ENCODE results near the gene CCDC171.

CCDC171 gene

DNA sequence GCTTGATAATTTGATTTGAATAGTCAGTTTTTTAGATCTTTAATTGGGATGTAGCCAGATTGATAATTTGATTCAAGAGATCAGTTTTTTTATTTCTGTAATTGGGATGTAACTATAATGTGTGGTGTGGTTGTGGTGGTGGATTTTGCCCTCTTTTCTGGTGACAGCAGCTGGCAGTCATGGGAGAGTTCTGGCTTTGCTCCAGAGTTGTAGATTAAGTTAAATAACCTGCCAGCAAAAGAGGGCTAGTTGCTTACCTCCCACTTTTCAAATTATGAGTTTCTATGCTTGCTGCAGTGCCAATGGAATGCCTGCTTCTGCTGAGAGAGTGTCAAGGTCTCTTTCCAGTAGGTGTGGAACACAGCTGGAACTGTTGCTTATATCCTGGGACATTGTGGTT, 315.1 kb downstream of the CCDC171 start:
- H3K27me3 ChIP-seq (ENCODE audit: insufficient read depth, poor library complexity, severe bottlenecking), result no peaks in the 10 kb centered on the region
- DNase-seq (ENCODE audit: low read depth in 1 of 2, low spot score in 1 of 2), result no peak
- no peak overlapping the region for H3K27ac ChIP-seq (replicated peaks)
- no peak for TF ChIP-seq SPI1 (IDR thresholded peaks at IDR 0.05; ENCODE audit: borderline replicate concordance, low read depth)
- no peak for TF ChIP-seq POLR2AphosphoS5 (IDR thresholded peaks at IDR 0.05; ENCODE audit: low read depth)
- no peak for TF ChIP-seq GABPA (IDR thresholded peaks at IDR 0.05; ENCODE audit: low read depth)
- TF ChIP-seq, protein P1, sequence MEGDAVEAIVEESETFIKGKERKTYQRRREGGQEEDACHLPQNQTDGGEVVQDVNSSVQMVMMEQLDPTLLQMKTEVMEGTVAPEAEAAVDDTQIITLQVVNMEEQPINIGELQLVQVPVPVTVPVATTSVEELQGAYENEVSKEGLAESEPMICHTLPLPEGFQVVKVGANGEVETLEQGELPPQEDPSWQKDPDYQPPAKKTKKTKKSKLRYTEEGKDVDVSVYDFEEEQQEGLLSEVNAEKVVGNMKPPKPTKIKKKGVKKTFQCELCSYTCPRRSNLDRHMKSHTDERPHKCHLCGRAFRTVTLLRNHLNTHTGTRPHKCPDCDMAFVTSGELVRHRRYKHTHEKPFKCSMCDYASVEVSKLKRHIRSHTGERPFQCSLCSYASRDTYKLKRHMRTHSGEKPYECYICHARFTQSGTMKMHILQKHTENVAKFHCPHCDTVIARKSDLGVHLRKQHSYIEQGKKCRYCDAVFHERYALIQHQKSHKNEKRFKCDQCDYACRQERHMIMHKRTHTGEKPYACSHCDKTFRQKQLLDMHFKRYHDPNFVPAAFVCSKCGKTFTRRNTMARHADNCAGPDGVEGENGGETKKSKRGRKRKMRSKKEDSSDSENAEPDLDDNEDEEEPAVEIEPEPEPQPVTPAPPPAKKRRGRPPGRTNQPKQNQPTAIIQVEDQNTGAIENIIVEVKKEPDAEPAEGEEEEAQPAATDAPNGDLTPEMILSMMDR (IDR thresholded peaks at IDR 0.05; ENCODE audit: insufficient read depth, low read length), result no peak
- TF ChIP-seq, protein P2, sequence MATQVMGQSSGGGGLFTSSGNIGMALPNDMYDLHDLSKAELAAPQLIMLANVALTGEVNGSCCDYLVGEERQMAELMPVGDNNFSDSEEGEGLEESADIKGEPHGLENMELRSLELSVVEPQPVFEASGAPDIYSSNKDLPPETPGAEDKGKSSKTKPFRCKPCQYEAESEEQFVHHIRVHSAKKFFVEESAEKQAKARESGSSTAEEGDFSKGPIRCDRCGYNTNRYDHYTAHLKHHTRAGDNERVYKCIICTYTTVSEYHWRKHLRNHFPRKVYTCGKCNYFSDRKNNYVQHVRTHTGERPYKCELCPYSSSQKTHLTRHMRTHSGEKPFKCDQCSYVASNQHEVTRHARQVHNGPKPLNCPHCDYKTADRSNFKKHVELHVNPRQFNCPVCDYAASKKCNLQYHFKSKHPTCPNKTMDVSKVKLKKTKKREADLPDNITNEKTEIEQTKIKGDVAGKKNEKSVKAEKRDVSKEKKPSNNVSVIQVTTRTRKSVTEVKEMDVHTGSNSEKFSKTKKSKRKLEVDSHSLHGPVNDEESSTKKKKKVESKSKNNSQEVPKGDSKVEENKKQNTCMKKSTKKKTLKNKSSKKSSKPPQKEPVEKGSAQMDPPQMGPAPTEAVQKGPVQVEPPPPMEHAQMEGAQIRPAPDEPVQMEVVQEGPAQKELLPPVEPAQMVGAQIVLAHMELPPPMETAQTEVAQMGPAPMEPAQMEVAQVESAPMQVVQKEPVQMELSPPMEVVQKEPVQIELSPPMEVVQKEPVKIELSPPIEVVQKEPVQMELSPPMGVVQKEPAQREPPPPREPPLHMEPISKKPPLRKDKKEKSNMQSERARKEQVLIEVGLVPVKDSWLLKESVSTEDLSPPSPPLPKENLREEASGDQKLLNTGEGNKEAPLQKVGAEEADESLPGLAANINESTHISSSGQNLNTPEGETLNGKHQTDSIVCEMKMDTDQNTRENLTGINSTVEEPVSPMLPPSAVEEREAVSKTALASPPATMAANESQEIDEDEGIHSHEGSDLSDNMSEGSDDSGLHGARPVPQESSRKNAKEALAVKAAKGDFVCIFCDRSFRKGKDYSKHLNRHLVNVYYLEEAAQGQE (IDR thresholded peaks at IDR 0.05; ENCODE audit: insufficient replicate concordance, low read depth), result no peak
- H3K4me3 ChIP-seq (replicated peaks; ENCODE audit: insufficient read depth, low read length), result no peak overlapping the region

DNA sequence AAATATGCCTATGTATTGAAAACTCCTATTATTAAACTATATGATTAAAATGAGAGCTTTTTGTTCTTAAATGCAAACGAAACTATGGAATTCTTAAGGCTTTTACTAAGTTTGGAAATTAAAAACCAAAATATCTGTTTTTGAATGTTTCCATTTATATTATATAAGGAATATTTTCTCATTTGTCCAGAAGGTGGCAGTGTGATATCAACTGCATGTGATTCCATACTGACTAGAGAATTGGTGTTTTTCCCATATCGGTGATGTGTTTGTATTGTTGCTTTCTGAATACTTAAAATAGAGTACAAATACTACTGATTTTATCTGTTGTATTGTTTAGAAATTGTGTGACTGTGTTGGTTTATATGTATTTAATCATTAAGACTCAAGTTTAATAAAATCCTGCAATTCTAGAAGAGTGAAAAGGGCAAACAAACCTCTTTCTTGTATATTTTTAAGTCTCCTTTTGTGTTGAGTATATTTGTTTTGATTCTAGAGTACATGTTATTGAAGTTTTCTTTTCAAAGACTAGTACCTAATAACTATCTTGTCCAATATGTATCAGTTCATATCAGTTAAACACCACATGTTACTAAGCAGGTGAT, 320.8 kb downstream of the CCDC171 start:
- H3K27me3 ChIP-seq (ENCODE audit: insufficient read depth, poor library complexity, severe bottlenecking), result no peaks in the 10 kb centered on the region
- H3K4me3 ChIP-seq (replicated peaks; ENCODE audit: insufficient read depth, low read length), result no peak overlapping the region
- no peak overlapping the region for H3K27ac ChIP-seq (replicated peaks)
- TF ChIP-seq POLR2AphosphoS5 (IDR thresholded peaks at IDR 0.05; ENCODE audit: low read depth) (no peak), SPI1 (IDR thresholded peaks at IDR 0.05; ENCODE audit: borderline replicate concordance, low read depth) (no peak), GABPA (IDR thresholded peaks at IDR 0.05; ENCODE audit: low read depth) (no peak)
- TF ChIP-seq, protein P2 (IDR thresholded peaks at IDR 0.05; ENCODE audit: insufficient replicate concordance, low read depth), result no peak
- TF ChIP-seq, protein P1 (IDR thresholded peaks at IDR 0.05; ENCODE audit: insufficient read depth, low read length), result no peak
- no peak for DNase-seq (ENCODE audit: low read depth in 1 of 2, low spot score in 1 of 2)

DNA sequence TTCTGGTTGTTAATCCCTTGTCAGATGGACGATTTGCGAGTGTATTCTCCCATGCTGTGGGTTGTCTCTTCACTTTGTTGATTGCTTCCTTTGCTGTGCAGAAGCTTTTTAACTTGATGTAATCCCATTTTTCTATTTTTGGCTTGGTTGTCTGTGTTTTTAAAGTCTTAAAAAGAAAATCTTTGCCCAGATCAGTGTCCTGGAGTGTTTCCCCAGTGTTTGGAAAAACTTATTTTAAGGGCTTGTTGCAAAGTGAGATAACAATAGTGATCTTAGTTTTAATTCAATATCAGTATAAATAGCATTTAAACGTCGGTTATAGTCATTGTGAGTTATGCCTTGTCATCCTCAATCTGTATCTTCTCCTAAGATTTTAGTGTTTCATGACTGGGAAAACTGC, 329.5 kb downstream of the CCDC171 start:
- H3K27me3 ChIP-seq (ENCODE audit: insufficient read depth, poor library complexity, severe bottlenecking), result no peaks in the 10 kb centered on the region
- TF ChIP-seq, protein P2 (IDR thresholded peaks at IDR 0.05; ENCODE audit: insufficient replicate concordance, low read depth), result no peak
- TF ChIP-seq, protein P1 (IDR thresholded peaks at IDR 0.05; ENCODE audit: insufficient read depth, low read length), result no peak
- TF ChIP-seq SPI1 (IDR thresholded peaks at IDR 0.05; ENCODE audit: borderline replicate concordance, low read depth) (no peak), GABPA (IDR thresholded peaks at IDR 0.05; ENCODE audit: low read depth) (no peak), POLR2AphosphoS5 (IDR thresholded peaks at IDR 0.05; ENCODE audit: low read depth) (no peak)
- no peak for DNase-seq (ENCODE audit: low read depth in 1 of 2, low spot score in 1 of 2)
- H3K4me3 ChIP-seq (replicated peaks; ENCODE audit: insufficient read depth, low read length), result no peak overlapping the region
- no peak overlapping the region for H3K27ac ChIP-seq (replicated peaks)

All from HL-60 (cell line).